GM19238 (cell line): ENCODE measurements around the gene TRAPPC10.
A peak's percentile ranks its signal among the peaks of the same experiment; 100 is the strongest.

Experiments used
- DNase-seq: peaks from one replicate; pipeline ENCODE4 v3.0.0; 2011; ENCODE audit warnings: low spot score; ENCODE audit not compliant: insufficient read length

The TRAPPC10 gene

GRCh38 chr21:44011579-44012473, at the start of gene TRAPPC10:
TSS of gene TRAPPC10 (plus strand) at chr21:44012309. CDS start at chr21:44012494, 185 bp downstream.
- DNase-seq: peak; percentile 87

- DNase-seq: no peak
Measured at GRCh38 chr21:43965911-43966585, 46.1 kb upstream of the TRAPPC10 start.

- no peak for DNase-seq
Measured at GRCh38 chr21:43966946-43967512, 45.1 kb upstream of the TRAPPC10 start.

- no peak for DNase-seq
Measured at GRCh38 chr21:43967981-43968380, 44.1 kb upstream of the TRAPPC10 start.

GRCh38 chr21:43968410-43969114, 43.5 kb upstream of the TRAPPC10 start:
- no peak for DNase-seq

GRCh38 chr21:43969115-43969444, 43.0 kb upstream of the TRAPPC10 start:
- no peak for DNase-seq

- no peak for DNase-seq
Measured at GRCh38 chr21:43970551-43970950, 41.6 kb upstream of the TRAPPC10 start.

GRCh38 chr21:43971201-43971991, 40.7 kb upstream of the TRAPPC10 start:
- no peak for DNase-seq

GRCh38 chr21:43971992-43972255, 40.2 kb upstream of the TRAPPC10 start:
- DNase-seq: no peak

GRCh38 chr21:43972850-43973633, 39.1 kb upstream of the TRAPPC10 start:
- no peak for DNase-seq

GRCh38 chr21:43973634-43973955, 38.5 kb upstream of the TRAPPC10 start:
- no peak for DNase-seq

GRCh38 chr21:43974791-43975468, 37.2 kb upstream of the TRAPPC10 start:
- DNase-seq: no peak

GRCh38 chr21:43975469-43976098, 36.5 kb upstream of the TRAPPC10 start:
- peak; percentile 90 for DNase-seq

GRCh38 chr21:43976661-43977060, 35.4 kb upstream of the TRAPPC10 start:
- no peak for DNase-seq

GRCh38 chr21:43978060-43978459, 34.0 kb upstream of the TRAPPC10 start:
- DNase-seq: no peak

GRCh38 chr21:43979654-43980053, 32.5 kb upstream of the TRAPPC10 start:
- DNase-seq: no peak

GRCh38 chr21:43981151-43981870, 30.8 kb upstream of the TRAPPC10 start:
- no peak for DNase-seq

- no peak for DNase-seq
Measured at GRCh38 chr21:43981871-43982210, 30.3 kb upstream of the TRAPPC10 start.

GRCh38 chr21:43982489-43983078, 29.5 kb upstream of the TRAPPC10 start:
- DNase-seq: no peak
